ENCODE data around the gene DTX4. TPM values are rescaled to one million over a fixed set of nuclear protein-coding genes. Genes with fewer than 3 reads are reported as not detected.

Gene DTX4
- polyA plus RNA-seq, 4 donors, result 12.2 to 50.3 (median 22.4) TPM

DNA sequence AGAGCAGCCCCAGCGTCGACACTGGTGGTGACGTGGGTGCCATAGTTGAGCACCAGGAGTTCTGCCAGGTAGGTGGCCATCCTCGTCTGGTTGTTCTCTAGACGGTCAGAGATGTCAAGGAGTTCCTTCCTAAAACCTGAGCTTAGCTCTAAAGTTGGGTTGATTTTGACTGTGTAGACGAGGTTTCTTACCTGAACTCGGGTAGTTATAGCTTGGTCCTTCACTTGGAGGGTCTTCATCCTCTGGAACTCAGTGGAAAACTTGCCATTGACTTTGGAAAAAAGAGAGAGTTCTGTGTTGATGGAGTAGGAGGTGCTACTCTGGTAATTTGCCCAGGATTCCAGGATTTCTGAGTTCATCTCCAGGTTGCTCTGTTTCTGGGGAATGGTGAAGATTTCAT lies 40.3 kb downstream of the DTX4 start:
- Histone ChIP-seq H3K27ac (ENCODE audit: low read depth in 1 of 3, low read length in 2 of 3) (peak overlapping the region in 1 of 3 donors; percentile 0), H3K9me3 (ENCODE audit: control insufficient read depth in 2 of 2, insufficient read depth in 1 of 2, low read depth in 1 of 2, low read length in 1 of 2) (no peaks in the 10 kb centered on the region), H3K4me3 (ENCODE audit: low read depth in 1 of 3, low read length in 3 of 3) (no peak overlapping the region), H3K4me1 (ENCODE audit: control insufficient read depth in 3 of 3, insufficient read depth in 2 of 3, low read depth in 1 of 3, low read length in 2 of 3) (peaks cover 0 to 4% (median under 1%) of the 10 kb centered on the region in 3 donors), H3K27me3 (ENCODE audit: control insufficient read depth in 3 of 3, insufficient read depth in 3 of 3, low read length in 3 of 3) (no peaks in the 10 kb centered on the region), H3K36me3 (ENCODE audit: control insufficient read depth in 3 of 3, insufficient read depth in 2 of 3, low read depth in 1 of 3, low read length in 3 of 3) (peaks cover 0 to 15% (median 3%) of the 10 kb centered on the region in 3 donors)
- FAIRE-seq (no peak), DNase-seq (no peak)
- 83 to 93% (median 83%) methylated on average over 7 of the region's 7 CpGs for WGBS, 3 donors

DNA sequence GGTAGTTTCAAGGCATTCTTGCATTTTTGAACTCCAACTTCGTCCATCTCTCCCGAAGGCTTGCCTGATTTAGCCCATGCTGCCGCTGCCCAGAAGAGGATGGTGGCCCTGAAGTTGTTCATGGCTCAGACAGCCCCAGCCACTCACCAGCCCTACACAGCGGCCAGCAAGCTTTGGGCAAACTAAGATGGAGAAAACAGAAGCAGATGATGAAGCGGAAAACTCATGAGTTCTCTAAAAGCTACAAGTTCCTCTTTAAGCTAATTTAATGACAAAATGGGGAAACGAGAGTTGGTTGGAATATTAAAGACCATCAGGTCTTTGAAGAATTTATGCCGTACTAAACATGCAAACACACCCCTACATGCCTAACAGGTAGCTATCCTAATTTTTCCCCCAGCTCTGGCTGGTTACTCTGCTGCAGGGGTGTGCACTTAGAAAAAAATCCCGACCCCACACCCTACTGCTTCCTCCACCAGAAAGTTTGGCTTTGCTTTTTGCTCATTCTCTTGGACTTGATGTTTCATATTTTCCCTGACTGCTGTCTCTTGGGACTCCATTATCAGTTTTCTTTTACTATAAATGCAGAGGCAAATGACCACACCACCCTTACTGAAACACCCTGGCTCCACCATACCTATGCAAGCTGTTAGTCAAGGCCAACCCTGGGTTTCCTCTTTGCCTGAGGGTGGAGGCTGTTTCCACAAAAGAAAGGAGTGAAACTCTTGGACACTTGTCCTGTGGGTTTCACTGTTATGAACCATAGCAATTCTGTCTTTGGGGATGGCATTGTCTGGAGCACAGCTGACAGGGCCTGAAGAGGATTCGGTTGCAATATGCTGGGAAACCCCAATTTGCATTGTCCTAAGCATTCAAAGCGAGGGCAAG lies 41.1 kb downstream of the DTX4 start, which contains the start of gene MPEG1:
TSS of gene MPEG1 (minus strand) at position 184 of the 888 bp plus-strand sequence. CDS start at position 122, 62 bp downstream.
- DNase-seq (no peak), FAIRE-seq (no peak)
- H3K4me1 ChIP-seq (ENCODE audit: control insufficient read depth in 3 of 3, insufficient read depth in 2 of 3, low read depth in 1 of 3, low read length in 2 of 3), result peaks cover 0 to 2% (median 0%) of the 10 kb centered on the region in 3 donors
- peak within 1 kb of the TSS in 1 of 3 donors; percentile 0 for H3K27ac ChIP-seq (ENCODE audit: low read depth in 1 of 3, low read length in 2 of 3)
- H3K4me3 ChIP-seq (ENCODE audit: low read depth in 1 of 3, low read length in 3 of 3), result no peak within 1 kb of the TSS
- WGBS, 3 donors, result 79 to 90% (median 86%) methylated on average over 10 of the region's 10 CpGs
- no peaks in the 10 kb centered on the region for H3K9me3 ChIP-seq (ENCODE audit: control insufficient read depth in 2 of 2, insufficient read depth in 1 of 2, low read depth in 1 of 2, low read length in 1 of 2)
- H3K36me3 ChIP-seq (ENCODE audit: control insufficient read depth in 3 of 3, insufficient read depth in 2 of 3, low read depth in 1 of 3, low read length in 3 of 3), result peaks cover 0 to 12% (median 3%) of the 10 kb centered on the region in 3 donors
- no peaks in the 10 kb centered on the region for H3K27me3 ChIP-seq (ENCODE audit: control insufficient read depth in 3 of 3, insufficient read depth in 3 of 3, low read length in 3 of 3)

DNA sequence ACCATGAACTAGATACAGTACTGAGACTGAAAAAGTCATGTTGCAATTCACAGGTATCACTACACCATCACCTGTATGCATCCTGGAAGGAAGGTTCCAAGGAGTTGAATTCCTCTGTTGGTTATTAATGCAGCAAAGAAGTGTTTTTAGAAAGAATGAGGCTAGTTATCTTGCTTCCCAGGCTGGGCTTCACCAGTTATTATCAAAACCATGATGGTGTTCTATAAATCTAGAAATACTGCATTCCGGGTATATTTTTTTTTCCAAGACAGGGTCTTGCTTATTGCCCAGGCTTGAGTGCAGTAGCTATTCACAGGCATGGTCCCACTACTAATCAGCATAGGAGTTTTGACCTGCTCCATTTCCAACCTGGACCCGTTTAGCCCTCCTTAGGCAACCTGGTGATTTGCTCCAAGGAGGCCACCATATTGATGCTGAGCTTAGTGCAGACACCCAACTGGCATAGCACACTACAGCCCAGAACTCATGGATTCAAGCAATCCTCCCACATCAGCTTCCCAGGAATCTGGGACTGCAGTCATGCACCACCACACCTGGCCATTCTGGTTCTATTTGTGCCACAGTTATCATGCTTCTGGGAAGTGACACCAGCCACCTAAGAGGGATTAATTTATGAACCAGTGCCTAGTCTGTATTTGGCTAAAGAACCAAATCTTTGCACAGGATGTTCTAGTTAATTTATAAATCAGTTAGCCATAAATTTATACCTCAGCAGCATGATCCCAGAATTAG lies 42.4 kb downstream of the DTX4 start:
- peaks cover 0 to 8% (median 3%) of the 10 kb centered on the region in 3 donors for H3K36me3 ChIP-seq (ENCODE audit: control insufficient read depth in 3 of 3, insufficient read depth in 2 of 3, low read depth in 1 of 3, low read length in 3 of 3)
- H3K27ac ChIP-seq (ENCODE audit: low read depth in 1 of 3, low read length in 2 of 3), result no peak overlapping the region
- H3K27me3 ChIP-seq (ENCODE audit: control insufficient read depth in 3 of 3, insufficient read depth in 3 of 3, low read length in 3 of 3), result no peaks in the 10 kb centered on the region
- FAIRE-seq, result no peak
- H3K4me1 ChIP-seq (ENCODE audit: control insufficient read depth in 3 of 3, insufficient read depth in 2 of 3, low read depth in 1 of 3, low read length in 2 of 3), result peaks cover 0 to 2% (median 0%) of the 10 kb centered on the region in 3 donors
- 83 to 90% (median 84%) methylated on average over 2 of the region's 2 CpGs for WGBS, 3 donors
- H3K4me3 ChIP-seq (ENCODE audit: low read depth in 1 of 3, low read length in 3 of 3), result no peak overlapping the region
- DNase-seq, result no peak
- no peaks in the 10 kb centered on the region for H3K9me3 ChIP-seq (ENCODE audit: control insufficient read depth in 2 of 2, insufficient read depth in 1 of 2, low read depth in 1 of 2, low read length in 1 of 2)

DNA sequence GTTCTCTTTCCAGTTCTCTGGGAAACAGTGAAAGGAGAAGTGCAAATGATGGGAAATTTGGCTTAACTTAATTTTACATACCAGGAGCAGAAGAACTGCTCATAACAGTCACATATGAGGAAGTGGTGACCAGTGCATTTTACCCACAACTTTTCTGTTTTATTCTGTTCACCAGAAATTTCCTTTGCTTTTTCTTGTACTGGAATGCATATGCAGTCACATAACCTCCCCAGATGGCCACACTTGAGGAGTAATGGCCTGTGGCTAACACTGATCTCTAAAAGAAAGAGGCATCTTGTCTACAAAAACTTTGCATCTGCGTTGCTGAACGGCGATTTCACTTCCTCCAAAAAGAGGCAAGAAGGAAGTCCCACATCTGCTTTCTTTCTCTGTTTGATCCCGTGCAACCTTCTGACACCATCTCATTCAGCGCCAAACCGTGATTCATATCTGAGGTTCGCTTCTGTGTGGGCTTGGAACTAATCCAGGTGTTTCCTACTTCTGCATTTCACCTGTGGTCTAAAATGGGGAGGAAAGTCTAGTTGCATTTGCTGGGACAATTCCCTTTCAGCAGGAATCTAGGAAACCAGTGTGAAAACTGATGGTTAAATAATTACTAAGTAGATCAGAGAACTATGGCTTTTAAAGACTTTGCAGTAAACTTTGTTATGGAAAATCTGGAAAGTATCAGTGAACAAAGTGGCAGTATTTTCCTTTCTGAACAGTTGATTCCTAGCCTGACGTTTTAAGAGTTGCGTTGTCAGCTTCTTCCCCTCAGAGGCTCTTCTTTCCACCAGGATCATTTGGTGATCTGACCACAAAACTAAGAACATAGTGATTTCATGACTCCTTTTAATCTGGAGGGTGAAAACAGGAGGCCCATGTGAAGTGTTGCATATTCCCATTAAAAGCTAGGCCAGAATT lies 45.0 kb downstream of the DTX4 start:
- no peaks in the 10 kb centered on the region for H3K9me3 ChIP-seq (ENCODE audit: control insufficient read depth in 2 of 2, insufficient read depth in 1 of 2, low read depth in 1 of 2, low read length in 1 of 2)
- FAIRE-seq (no peak), DNase-seq (peak in 1 of 2 donors; percentile 11)
- H3K4me3 ChIP-seq (ENCODE audit: low read depth in 1 of 3, low read length in 3 of 3), result no peak overlapping the region
- peak overlapping the region in 1 of 3 donors; percentile 67 for H3K27ac ChIP-seq (ENCODE audit: low read depth in 1 of 3, low read length in 2 of 3)
- no peaks in the 10 kb centered on the region for H3K27me3 ChIP-seq (ENCODE audit: control insufficient read depth in 3 of 3, insufficient read depth in 3 of 3, low read length in 3 of 3)
- no peaks in the 10 kb centered on the region for H3K36me3 ChIP-seq (ENCODE audit: control insufficient read depth in 3 of 3, insufficient read depth in 2 of 3, low read depth in 1 of 3, low read length in 3 of 3)
- WGBS, 3 donors, result 34 to 46% (median 36%) methylated on average over 9 of the region's 9 CpGs
- H3K4me1 ChIP-seq (ENCODE audit: control insufficient read depth in 3 of 3, insufficient read depth in 2 of 3, low read depth in 1 of 3, low read length in 2 of 3), result peaks cover 0 to 2% (median 0%) of the 10 kb centered on the region in 3 donors

DNA sequence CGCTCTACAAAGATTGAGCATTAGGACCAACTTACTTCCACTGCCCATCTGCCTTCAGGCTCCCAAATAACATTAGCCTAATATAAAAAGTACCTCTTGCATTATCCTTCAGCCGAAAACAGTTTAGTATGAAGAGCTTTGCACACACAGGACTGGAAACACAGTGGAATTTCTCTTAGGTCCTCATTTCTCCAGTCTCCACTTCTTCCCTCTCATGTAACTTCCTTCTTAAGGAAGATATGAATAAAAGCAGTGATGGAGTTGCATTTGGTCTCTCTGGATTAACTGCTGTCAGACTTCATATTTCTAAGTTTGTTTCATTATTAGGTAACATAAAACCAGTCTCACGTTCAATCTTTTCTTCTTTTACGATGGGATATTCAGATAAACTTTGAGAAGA lies 46.4 kb downstream of the DTX4 start:
- no peak for FAIRE-seq
- Histone ChIP-seq H3K27ac (ENCODE audit: low read depth in 1 of 3, low read length in 2 of 3) (no peak overlapping the region), H3K27me3 (ENCODE audit: control insufficient read depth in 3 of 3, insufficient read depth in 3 of 3, low read length in 3 of 3) (no peaks in the 10 kb centered on the region), H3K4me3 (ENCODE audit: low read depth in 1 of 3, low read length in 3 of 3) (no peak overlapping the region), H3K36me3 (ENCODE audit: control insufficient read depth in 3 of 3, insufficient read depth in 2 of 3, low read depth in 1 of 3, low read length in 3 of 3) (no peaks in the 10 kb centered on the region), H3K4me1 (ENCODE audit: control insufficient read depth in 3 of 3, insufficient read depth in 2 of 3, low read depth in 1 of 3, low read length in 2 of 3) (peaks cover 0 to 2% (median 0%) of the 10 kb centered on the region in 3 donors), H3K9me3 (ENCODE audit: control insufficient read depth in 2 of 2, insufficient read depth in 1 of 2, low read depth in 1 of 2, low read length in 1 of 2) (no peaks in the 10 kb centered on the region)
- DNase-seq, result no peak
- 83 to 91% (median 84%) methylated on average over 4 of the region's 4 CpGs for WGBS, 3 donors

DNA sequence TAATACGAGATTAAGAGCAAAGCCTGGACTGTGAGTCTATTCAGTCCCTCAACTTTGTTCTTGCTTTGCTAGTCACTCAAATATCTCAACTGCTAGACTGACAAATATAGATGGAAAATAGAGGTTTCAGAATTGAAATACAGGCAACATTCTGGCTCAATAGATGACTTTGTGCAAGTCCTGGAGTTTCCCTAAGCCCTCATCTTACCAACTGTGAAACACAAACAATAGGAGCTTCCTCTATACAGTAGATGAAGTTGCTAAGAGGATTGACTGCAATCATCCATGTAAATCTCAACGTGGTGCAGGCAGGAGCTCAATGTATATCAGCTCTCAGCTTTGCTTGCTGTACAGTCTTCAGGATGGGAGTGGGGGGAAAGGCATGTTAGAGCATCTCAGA lies 47.0 kb downstream of the DTX4 start:
- H3K9me3 ChIP-seq (ENCODE audit: control insufficient read depth in 2 of 2, insufficient read depth in 1 of 2, low read depth in 1 of 2, low read length in 1 of 2), result no peaks in the 10 kb centered on the region
- H3K36me3 ChIP-seq (ENCODE audit: control insufficient read depth in 3 of 3, insufficient read depth in 2 of 3, low read depth in 1 of 3, low read length in 3 of 3), result no peaks in the 10 kb centered on the region
- H3K4me3 ChIP-seq (ENCODE audit: low read depth in 1 of 3, low read length in 3 of 3), result no peak overlapping the region
- no peaks in the 10 kb centered on the region for H3K27me3 ChIP-seq (ENCODE audit: control insufficient read depth in 3 of 3, insufficient read depth in 3 of 3, low read length in 3 of 3)
- H3K27ac ChIP-seq (ENCODE audit: low read depth in 1 of 3, low read length in 2 of 3), result no peak overlapping the region
- no peak for DNase-seq
- H3K4me1 ChIP-seq (ENCODE audit: control insufficient read depth in 3 of 3, insufficient read depth in 2 of 3, low read depth in 1 of 3, low read length in 2 of 3), result peaks cover 0 to 2% (median 0%) of the 10 kb centered on the region in 3 donors
- WGBS, 3 donors, result 50 to 56% (median 55%) methylated on average over 2 of the region's 2 CpGs
- FAIRE-seq, result no peak

DNA sequence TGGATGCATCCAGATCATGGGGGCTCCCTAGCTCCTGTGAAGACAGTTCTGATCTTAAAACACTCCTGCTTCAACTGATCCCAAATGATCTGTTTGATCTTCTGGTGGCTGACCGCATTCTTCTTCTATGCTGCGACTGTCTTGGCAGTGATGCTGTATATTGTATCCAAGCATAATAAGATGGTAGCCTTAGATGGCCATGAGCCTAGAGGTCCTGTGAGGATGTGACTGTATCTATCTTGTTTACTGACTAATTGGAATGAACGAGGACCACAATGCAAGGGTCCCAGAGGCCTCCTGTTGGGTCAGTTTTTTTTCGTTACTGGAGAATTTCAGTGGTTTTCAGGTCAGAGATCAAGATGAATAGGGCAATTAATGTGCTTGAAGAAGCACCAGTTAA lies 47.9 kb downstream of the DTX4 start:
- H3K36me3 ChIP-seq (ENCODE audit: control insufficient read depth in 3 of 3, insufficient read depth in 2 of 3, low read depth in 1 of 3, low read length in 3 of 3), result no peaks in the 10 kb centered on the region
- no peaks in the 10 kb centered on the region for H3K27me3 ChIP-seq (ENCODE audit: control insufficient read depth in 3 of 3, insufficient read depth in 3 of 3, low read length in 3 of 3)
- peaks cover 0 to 5% (median 0%) of the 10 kb centered on the region in 3 donors for H3K4me1 ChIP-seq (ENCODE audit: control insufficient read depth in 3 of 3, insufficient read depth in 2 of 3, low read depth in 1 of 3, low read length in 2 of 3)
- H3K4me3 ChIP-seq (ENCODE audit: low read depth in 1 of 3, low read length in 3 of 3), result no peak overlapping the region
- 75 to 79% (median 75%) methylated on average over 4 of the region's 4 CpGs for WGBS, 3 donors
- H3K27ac ChIP-seq (ENCODE audit: low read depth in 1 of 3, low read length in 2 of 3), result no peak overlapping the region
- DNase-seq, result no peak
- H3K9me3 ChIP-seq (ENCODE audit: control insufficient read depth in 2 of 2, insufficient read depth in 1 of 2, low read depth in 1 of 2, low read length in 1 of 2), result no peaks in the 10 kb centered on the region
- no peak for FAIRE-seq

All from small intestine (tissue), 7 donors.